Neural cell (in vitro differentiated cells): Measurements from ENCODE around the gene DBNDD1.
"Not testable (repeated sequence)": the region's sequence is repeated elsewhere in the genome, so short reads cannot be mapped to it uniquely, and the experiment has no call there.

Experiments used
- CTCF ChIP-seq: fragments of 450-650 bp; IDR thresholded peaks from 2 replicates; pipeline ENCODE4 v1.5.1; 2014; ENCODE audit warnings: antibody characterized with exemption, mild to moderate bottlenecking, moderate library complexity; ENCODE audit not compliant: poor library complexity, severe bottlenecking
- EP300 ChIP-seq: fragments of 450-650 bp; conservative IDR thresholded peaks from 2 replicates; pipeline ENCODE4 v1.6.1; 2014; ENCODE audit warnings: antibody characterized with exemption, mild to moderate bottlenecking, moderate library complexity; ENCODE audit not compliant: poor library complexity, severe bottlenecking
- EZH2 ChIP-seq: fragments of 200-600, 300-800 bp; shearing (Covaris generic), sonication (generic); IDR thresholded peaks from 2 replicates; pipeline ENCODE4 v1.6.1; 2014; ENCODE audit warnings: antibody characterized with exemption, low read length, borderline replicate concordance, mild to moderate bottlenecking; ENCODE audit not compliant: insufficient read depth, poor library complexity, severe bottlenecking
- MXI1 ChIP-seq: fragments of 450-650 bp; conservative IDR thresholded peaks from 2 replicates; pipeline ENCODE4 v1.6.1; 2014; ENCODE audit warnings: antibody characterized with exemption, mild to moderate bottlenecking; ENCODE audit not compliant: poor library complexity, severe bottlenecking
- POLR2AphosphoS5 ChIP-seq: IDR thresholded peaks from 2 replicates; pipeline ENCODE4 v1.6.1; 2012
- RAD21 ChIP-seq: fragments of 450-650 bp; conservative IDR thresholded peaks from 2 replicates; pipeline ENCODE4 v1.6.1; 2014; ENCODE audit warnings: antibody characterized with exemption, mild to moderate bottlenecking, moderate library complexity
- SMC3 ChIP-seq: fragments of 450-650 bp; conservative IDR thresholded peaks from 2 replicates; pipeline ENCODE4 v1.6.1; 2014; ENCODE audit warnings: antibody characterized with exemption, mild to moderate bottlenecking, moderate library complexity; ENCODE audit not compliant: poor library complexity
- TAF1 ChIP-seq: IDR thresholded peaks from 2 replicates; pipeline ENCODE4 v1.6.1; 2012; ENCODE audit warnings: low read depth
- TF ChIP-seq, protein P1 (sequence below): IDR thresholded peaks from 2 replicates; pipeline ENCODE4 v1.6.1; 2012; ENCODE audit warnings: borderline replicate concordance

DNA sequence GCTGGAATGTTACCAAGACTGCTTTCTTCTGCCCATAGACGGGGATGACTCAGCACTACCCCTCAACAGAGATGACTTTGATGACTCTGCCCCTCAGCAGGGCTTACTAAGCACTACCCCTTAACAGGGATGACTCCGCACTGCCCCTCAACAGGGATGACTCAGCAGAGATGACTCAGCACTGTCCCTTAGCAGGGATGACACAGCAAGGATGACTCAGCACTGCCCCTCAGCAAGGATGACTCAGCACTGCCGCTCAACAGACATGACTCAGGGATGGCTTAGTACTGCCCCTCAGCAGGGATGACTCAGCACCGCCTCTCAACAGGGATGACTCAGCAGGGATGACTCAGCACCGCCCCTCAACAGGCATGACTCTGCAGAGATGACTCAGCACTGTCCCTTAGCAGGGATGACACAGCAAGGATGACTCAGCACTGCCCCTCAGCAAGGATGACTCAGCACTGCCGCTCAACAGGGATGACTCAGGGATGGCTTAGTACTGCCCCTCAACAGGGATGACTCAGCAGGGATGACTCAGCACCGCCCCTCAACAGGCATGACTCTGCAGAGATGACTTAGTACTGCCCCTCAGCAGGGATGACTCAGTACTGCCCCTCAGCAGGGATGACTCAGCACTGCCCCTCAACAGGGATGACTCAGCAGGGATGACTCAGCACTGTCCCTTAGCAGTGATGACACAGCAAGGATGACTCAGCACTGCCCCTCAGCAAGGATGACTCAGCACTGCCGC is 24.4 kb downstream of the DBNDD1 start:
- not testable (repeated sequence) for TF ChIP-seq EP300, CTCF, RAD21, EZH2, TAF1, POLR2AphosphoS5, SMC3, MXI1
- TF ChIP-seq, protein P1, sequence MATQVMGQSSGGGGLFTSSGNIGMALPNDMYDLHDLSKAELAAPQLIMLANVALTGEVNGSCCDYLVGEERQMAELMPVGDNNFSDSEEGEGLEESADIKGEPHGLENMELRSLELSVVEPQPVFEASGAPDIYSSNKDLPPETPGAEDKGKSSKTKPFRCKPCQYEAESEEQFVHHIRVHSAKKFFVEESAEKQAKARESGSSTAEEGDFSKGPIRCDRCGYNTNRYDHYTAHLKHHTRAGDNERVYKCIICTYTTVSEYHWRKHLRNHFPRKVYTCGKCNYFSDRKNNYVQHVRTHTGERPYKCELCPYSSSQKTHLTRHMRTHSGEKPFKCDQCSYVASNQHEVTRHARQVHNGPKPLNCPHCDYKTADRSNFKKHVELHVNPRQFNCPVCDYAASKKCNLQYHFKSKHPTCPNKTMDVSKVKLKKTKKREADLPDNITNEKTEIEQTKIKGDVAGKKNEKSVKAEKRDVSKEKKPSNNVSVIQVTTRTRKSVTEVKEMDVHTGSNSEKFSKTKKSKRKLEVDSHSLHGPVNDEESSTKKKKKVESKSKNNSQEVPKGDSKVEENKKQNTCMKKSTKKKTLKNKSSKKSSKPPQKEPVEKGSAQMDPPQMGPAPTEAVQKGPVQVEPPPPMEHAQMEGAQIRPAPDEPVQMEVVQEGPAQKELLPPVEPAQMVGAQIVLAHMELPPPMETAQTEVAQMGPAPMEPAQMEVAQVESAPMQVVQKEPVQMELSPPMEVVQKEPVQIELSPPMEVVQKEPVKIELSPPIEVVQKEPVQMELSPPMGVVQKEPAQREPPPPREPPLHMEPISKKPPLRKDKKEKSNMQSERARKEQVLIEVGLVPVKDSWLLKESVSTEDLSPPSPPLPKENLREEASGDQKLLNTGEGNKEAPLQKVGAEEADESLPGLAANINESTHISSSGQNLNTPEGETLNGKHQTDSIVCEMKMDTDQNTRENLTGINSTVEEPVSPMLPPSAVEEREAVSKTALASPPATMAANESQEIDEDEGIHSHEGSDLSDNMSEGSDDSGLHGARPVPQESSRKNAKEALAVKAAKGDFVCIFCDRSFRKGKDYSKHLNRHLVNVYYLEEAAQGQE, result not testable (repeated sequence)
